Gastrocnemius medialis (tissue), 4 donors: ENCODE data around the gene TMEM50B.

Experiments used
- CTCF ChIP-seq, 5 experiments: fragments of 450-650 bp in 3 of 5; fragments of 200-600 bp in 2 of 5; sonication (generic) in 2 of 5; IDR thresholded peaks in 4 of 5; conservative IDR thresholded peaks in 1 of 5; 1 replicate in 4 of 5; 2 replicates in 1 of 5; pipeline ENCODE4 v1.5.1; 2016 to 2019; ENCODE audit warnings: antibody characterized with exemption in 5 of 5, mild to moderate bottlenecking in 3 of 5, moderate library complexity in 3 of 5
- POLR2A ChIP-seq, 2 donors: fragments of 450-650 bp; IDR thresholded peaks; one replicate each; pipeline ENCODE4 v1.6.1; 2017; ENCODE audit warnings: antibody characterized with exemption in 2 of 2, mild to moderate bottlenecking in 2 of 2, moderate library complexity in 2 of 2

DNA sequence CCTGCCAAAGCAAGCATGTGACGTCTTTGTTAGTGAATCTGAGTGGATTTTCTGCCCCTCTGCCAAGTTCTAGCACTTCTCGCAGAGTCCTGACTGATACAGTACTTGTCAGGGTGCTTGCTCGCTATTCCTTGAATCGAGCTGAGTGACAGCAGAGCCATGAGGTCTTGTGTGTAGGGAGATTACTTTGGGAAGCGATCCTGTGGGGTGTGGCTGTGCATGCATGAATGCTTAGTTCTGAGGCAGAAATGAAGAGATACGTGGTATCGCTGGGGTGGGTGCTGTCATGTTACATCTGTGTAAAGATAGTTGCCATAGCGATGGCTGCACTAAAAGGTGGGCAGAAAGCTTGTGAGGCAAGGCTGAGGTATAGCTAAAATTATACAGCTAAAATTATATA lies 31.1 kb upstream of the TMEM50B start:
- TF ChIP-seq CTCF (IDR thresholded peaks at IDR 0.05 in 4 of 5, conservative IDR thresholded peaks at IDR 0.05 in 1 of 5): no peak
- no peak for TF ChIP-seq POLR2A (IDR thresholded peaks at IDR 0.05)
